ENCODE results near the gene STRN4. TPM values are rescaled to one million over a fixed set of nuclear protein-coding genes. Genes with fewer than 3 reads are reported as not detected.

Gene STRN4
- total RNA-seq, 1 experiment from 2014 or later = 143 TPM

GRCh38 chr19:46726971-46727501 lies 19.2 kb downstream of the STRN4 start:
- no peak overlapping the region for H2AFZ ChIP-seq (ENCODE audit: low read length)
- no peak overlapping the region for H2BK20ac ChIP-seq (ENCODE audit: low read depth, low read length, poor library complexity, severe bottlenecking)
- TF ChIP-seq, protein P1, sequence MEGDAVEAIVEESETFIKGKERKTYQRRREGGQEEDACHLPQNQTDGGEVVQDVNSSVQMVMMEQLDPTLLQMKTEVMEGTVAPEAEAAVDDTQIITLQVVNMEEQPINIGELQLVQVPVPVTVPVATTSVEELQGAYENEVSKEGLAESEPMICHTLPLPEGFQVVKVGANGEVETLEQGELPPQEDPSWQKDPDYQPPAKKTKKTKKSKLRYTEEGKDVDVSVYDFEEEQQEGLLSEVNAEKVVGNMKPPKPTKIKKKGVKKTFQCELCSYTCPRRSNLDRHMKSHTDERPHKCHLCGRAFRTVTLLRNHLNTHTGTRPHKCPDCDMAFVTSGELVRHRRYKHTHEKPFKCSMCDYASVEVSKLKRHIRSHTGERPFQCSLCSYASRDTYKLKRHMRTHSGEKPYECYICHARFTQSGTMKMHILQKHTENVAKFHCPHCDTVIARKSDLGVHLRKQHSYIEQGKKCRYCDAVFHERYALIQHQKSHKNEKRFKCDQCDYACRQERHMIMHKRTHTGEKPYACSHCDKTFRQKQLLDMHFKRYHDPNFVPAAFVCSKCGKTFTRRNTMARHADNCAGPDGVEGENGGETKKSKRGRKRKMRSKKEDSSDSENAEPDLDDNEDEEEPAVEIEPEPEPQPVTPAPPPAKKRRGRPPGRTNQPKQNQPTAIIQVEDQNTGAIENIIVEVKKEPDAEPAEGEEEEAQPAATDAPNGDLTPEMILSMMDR (conservative IDR thresholded peaks at IDR 0.05) = no peak
- H3K79me2 ChIP-seq (ENCODE audit: insufficient read depth, low read length) = no peaks in the 10 kb centered on the region; the same call in 1 of the 2 replicates
- H3K56ac ChIP-seq (ENCODE audit: insufficient read length, low read depth, low read length) = no peak overlapping the region
- no CpG with 5 or more reads among the region's 14 CpGs for WGBS (ENCODE audit: extremely low coverage, insufficient read length, low lambda C conversion rate)
- no peak overlapping the region for H4K91ac ChIP-seq (ENCODE audit: insufficient read length, low read depth, low read length)
- no peak overlapping the region for H2BK12ac ChIP-seq (ENCODE audit: insufficient read length, low read depth, low read length)
- Mint-ChIP-seq H3K4me1 (peaks cover 16 to 27% of the 10 kb centered on the region in 2 experiments), H3K27ac (peak overlapping the region in 1 of 3 experiments; percentile 70; a peak in 2 of 7 replicates), H3K36me3 (ENCODE audit: insufficient read depth in 1 of 3, low read depth in 3 of 3) (peaks cover 48 to 89% (median 86%) of the 10 kb centered on the region in 3 experiments), H3K9me3 (no peaks in the 10 kb centered on the region), H3K4me3 (no peak overlapping the region), H3K27me3 (ENCODE audit: low read depth) (no peaks in the 10 kb centered on the region)
- no peak overlapping the region for H2BK5ac ChIP-seq (ENCODE audit: insufficient read length, low read length)
- H2BK15ac ChIP-seq (ENCODE audit: low read depth, low read length) = no peak overlapping the region
- no peaks in the 10 kb centered on the region for H3K4me1 ChIP-seq (ENCODE audit: insufficient read depth, low read length)
- no peak overlapping the region for H3K23ac ChIP-seq (ENCODE audit: insufficient read length, low read depth, low read length)
- H3K79me1 ChIP-seq (ENCODE audit: insufficient read depth, low read depth, low read length, poor library complexity, severe bottlenecking) = no peaks in the 10 kb centered on the region
- H3K23me2 ChIP-seq (ENCODE audit: insufficient read length, low read depth, low read length, poor library complexity, severe bottlenecking) = no peaks in the 10 kb centered on the region
- H3K18ac ChIP-seq (ENCODE audit: insufficient read length, low read depth, low read length) = no peak overlapping the region
- H3K27ac ChIP-seq (ENCODE audit: insufficient read length, low read depth, low read length) = no peak overlapping the region
- H2AK5ac ChIP-seq (ENCODE audit: insufficient read length, low read length) = no peak overlapping the region
- no peak overlapping the region for H3K4ac ChIP-seq (ENCODE audit: low read depth, low read length)
- no peak overlapping the region for H3K9ac ChIP-seq (ENCODE audit: extremely low read depth, insufficient read length, low read length)
- H3K9me3 ChIP-seq (ENCODE audit: control insufficient read depth, low read depth, low read length) = no peaks in the 10 kb centered on the region
- no peak overlapping the region for H3K4me2 ChIP-seq (ENCODE audit: insufficient read depth, insufficient read length, low read length)
- no peak overlapping the region for H4K5ac ChIP-seq (ENCODE audit: insufficient read length, low read depth, low read length)
- H3K27me3 ChIP-seq (ENCODE audit: insufficient read depth, low read length) = no peaks in the 10 kb centered on the region
- no peak for DNase-seq
- H3T11ph ChIP-seq (ENCODE audit: low read length) = no peak overlapping the region
- H2BK120ac ChIP-seq (ENCODE audit: low read depth, low read length, poor library complexity, severe bottlenecking) = no peak overlapping the region
- no peaks in the 10 kb centered on the region for H4K20me1 ChIP-seq (ENCODE audit: control insufficient read depth, insufficient read depth, insufficient read length)
- H3K14ac ChIP-seq (ENCODE audit: insufficient read depth, low read length) = no peak overlapping the region
- no peak overlapping the region for H4K8ac ChIP-seq (replicated peaks; ENCODE audit: insufficient read length, low read depth, low read length)
